AG09319 (cell line): ENCODE results near the gene SLX4IP.

Source experiments
- DNase-seq: peaks from one replicate; pipeline ENCODE4 v3.0.0-alpha.2; 2010; ENCODE audit warnings: low read depth; ENCODE audit errors: extremely low read depth
- TF ChIP-seq, protein P1 (sequence below): IDR thresholded peaks from 2 replicates; pipeline ENCODE4 v1.5.1; 2011; ENCODE audit warnings: low read depth, mild to moderate bottlenecking, inconsistent platforms, low read length, moderate library complexity

SLX4IP gene

DNA sequence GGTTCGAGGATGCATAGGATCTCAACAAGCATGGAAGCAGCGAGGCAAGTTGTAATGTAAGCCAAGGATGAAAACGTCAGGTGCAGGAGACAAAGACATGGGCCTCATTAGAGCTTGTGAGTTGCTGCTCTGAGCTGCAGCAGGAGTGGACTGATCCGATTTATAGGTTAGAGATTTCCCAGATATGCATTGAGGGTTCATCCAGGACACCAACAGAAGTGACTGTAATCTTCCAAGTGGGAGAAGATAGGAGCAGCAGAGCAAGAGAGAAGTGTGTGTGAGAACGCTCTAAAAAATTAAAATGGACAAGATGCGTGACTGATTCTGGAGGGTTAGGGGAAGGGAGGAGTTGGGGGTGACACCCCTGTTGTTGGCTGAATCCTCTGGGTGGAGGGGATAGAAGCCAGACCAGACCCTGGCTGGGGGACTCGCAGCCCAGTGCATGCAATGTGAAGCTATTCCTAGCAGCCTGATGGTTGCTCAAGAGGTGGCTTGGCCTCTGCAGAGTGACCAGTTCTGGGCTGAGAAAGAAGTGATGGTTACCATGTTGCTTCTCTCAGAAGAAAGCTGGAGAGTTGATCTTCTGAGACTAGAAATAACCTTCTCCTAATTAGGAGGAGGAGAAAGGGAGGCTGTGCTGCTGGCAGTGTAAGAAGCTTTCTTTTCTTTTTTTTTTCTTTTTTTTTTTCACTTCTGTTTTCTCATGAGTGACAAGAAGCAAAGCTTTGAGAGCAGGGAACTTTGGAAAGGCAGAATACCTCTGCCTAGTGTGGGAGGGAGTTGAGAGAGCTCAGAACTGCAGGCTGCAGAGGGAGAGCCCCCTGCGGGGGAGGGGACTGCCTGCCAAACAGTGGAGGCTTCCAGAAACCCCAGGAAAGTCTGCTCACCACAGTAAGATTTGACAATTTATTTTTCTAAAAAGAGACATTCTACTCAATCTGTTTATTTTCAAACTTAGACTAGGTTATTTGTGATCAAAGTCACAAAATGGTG, 116.9 kb downstream of the SLX4IP start:
- TF ChIP-seq, protein P1, sequence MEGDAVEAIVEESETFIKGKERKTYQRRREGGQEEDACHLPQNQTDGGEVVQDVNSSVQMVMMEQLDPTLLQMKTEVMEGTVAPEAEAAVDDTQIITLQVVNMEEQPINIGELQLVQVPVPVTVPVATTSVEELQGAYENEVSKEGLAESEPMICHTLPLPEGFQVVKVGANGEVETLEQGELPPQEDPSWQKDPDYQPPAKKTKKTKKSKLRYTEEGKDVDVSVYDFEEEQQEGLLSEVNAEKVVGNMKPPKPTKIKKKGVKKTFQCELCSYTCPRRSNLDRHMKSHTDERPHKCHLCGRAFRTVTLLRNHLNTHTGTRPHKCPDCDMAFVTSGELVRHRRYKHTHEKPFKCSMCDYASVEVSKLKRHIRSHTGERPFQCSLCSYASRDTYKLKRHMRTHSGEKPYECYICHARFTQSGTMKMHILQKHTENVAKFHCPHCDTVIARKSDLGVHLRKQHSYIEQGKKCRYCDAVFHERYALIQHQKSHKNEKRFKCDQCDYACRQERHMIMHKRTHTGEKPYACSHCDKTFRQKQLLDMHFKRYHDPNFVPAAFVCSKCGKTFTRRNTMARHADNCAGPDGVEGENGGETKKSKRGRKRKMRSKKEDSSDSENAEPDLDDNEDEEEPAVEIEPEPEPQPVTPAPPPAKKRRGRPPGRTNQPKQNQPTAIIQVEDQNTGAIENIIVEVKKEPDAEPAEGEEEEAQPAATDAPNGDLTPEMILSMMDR: no peak
- DNase-seq: no peak

DNA sequence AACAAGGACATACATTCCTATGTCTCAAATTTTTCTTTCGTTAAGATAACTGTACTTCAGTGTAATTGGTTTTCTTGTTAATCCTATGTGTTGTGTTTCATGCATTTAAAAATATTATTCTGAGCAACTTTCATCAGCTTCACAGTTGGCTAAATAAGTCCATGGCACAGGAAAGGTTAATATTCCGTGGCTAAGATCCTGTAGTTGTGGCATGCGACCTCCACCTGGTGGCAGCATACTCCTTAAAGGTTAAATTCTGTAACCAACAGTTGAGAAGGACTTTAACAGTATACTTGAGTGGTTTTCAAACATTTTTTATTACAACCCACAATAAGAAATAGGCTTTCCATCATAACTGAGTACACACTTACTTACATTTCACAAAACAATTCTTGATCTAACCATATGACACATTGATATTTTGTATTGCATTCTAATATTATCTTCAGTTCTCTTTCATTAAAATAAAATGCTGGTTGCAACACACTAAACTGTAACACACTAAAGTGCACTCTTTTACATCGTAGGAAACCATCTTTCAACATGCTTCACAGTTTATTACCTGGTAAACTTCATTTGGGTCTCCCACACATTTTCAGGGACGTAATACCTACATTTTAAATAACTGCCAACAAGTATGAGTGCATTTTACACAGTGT, 118.3 kb downstream of the SLX4IP start:
- TF ChIP-seq, protein P1: peak; percentile 72
- no peak for DNase-seq

DNA sequence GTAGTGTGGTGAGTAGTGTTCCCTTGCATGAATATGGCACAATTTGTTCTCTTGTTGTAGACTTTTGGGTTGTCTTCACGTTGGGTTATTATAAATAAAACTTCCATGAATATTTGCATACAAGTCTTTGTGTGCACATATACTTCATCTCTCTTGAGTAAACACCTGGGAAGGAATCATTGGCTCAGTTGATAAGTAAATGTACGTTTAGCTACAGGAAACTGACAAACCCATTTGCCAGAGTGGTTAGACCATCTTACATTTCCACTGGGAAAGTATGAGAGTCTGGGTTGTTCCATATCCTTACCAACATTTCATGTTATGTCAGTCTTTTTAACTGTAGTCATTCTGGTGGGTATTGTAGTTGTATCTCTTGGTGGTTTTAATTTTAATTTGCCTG, 119.2 kb downstream of the SLX4IP start:
- no peak for DNase-seq
- TF ChIP-seq, protein P1: no peak

DNA sequence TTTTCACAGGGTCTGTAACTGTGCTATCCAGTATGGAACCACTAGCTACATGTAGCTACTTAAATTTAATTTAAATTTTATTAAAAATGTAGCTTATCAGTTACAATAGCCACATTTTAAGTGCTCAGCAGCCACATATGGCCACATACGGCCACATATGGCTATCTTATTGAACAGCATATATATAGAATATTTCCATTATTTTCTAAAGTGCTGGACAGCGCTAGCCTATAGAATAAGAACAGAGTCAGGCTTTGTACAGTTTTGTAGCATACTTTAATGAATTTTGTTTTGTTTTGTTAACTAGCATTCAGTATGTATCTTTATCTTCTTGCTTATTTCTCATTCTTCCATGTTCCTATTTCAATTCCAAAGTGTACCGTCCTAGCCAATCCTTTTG, 120.3 kb downstream of the SLX4IP start:
- no peak for DNase-seq
- TF ChIP-seq, protein P1: no peak

DNA sequence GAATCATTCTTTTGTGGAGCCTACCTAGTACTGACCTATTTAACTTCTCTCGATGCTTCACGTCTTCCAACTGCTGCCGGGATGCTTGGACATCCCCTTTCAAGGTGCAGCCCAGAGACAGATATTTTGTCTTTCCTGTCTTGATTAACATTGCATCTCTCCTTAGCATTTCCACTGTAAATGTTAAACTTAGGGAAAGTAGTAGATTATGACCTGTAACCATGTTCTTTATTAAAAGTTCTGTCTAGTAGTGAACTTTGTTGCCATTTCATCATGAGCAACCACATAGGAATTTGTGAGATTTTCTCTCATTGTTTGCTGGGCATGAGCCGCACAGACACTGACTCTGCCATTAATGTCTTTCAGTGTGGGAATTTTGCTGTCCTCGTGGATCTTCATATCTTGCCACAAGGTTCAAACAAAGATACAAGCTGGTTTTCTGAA, 120.8 kb downstream of the SLX4IP start:
- DNase-seq: no peak

DNA sequence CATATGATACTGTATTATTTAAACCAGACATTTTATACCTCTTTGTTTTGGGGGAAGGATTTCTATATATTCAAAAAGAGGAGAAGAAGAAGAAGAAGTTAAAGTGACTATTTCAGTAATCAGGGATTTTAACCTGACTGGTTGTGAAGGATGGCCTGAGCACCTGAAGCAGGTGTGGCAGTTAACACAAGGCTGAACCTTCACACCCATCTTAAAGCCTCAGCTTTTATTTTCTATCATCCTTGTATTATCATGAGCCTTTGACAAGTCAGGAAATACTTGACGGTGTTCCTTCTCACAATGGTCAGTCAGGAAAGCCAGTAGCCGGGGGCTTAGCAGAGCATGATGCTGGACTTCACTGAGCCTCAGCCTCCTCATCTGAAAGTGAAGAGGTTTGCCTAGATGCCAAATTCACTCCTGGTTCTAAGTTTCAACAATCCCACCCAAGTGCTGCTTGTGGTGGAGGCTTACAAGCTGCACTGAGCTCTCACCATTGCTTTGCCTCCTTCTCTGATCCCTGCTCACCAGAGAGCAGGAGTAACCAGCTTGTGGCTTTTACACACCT, 121.5 kb downstream of the SLX4IP start:
- TF ChIP-seq, protein P1: no peak
- DNase-seq: no peak

More for the DNA sequence above, 120.8 kb downstream of the SLX4IP start:
- TF ChIP-seq, protein P1: no peak

DNA sequence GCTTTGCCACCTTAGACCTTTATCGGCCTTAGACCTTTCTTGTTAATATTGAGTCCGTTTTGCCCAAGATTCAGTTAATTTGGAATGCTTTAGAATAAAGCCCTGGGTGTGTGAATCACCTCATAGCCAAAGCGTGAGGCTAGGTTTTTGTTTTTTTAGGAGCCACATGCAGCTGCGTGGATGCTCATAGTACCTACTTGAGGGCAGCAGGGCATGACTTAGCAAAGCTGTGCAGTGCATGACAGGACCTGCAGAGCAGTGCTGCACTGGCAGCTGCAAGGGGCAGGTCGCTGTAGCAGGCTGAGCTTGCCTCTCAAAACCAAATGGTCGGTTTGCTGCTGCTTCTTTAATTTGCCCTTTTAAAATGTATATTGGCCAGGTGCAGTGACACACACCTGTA, 122.6 kb downstream of the SLX4IP start:
- DNase-seq: no peak
- TF ChIP-seq, protein P1: no peak
